ENCODE results near the gene UBXN2A. TPM values are rescaled to one million over a fixed set of nuclear protein-coding genes. Genes with fewer than 3 reads are reported as not detected.

Gene UBXN2A
- total and polyA plus RNA-seq, 7 donors = 12.0 to 33.9 (median 20.7) TPM

GRCh38 chr2:23967846-23968245 lies 27.6 kb downstream of the UBXN2A start:
- Histone ChIP-seq H3K4me3 (no peak overlapping the region), H3K9me3 (no peaks in the 10 kb centered on the region), H3K4me1 (no peaks in the 10 kb centered on the region), H3K27ac (no peak overlapping the region), H3K36me3 (ENCODE audit: insufficient read depth in 1 of 2, low read depth in 1 of 2) (peaks cover 4 to 32% of the 10 kb centered on the region in 2 donors), H3K27me3 (ENCODE audit: insufficient read depth in 3 of 3, low read length in 2 of 3) (no peaks in the 10 kb centered on the region)
- DNase-seq (no peak), ATAC-seq (no peak)
- intact Hi-C loops (cut with DNase I) = no loop called here
- whole genome bisulfite sequencing, 3 donors = 95 to 97% (median 95%) methylated on average over 4 of the region's 4 CpGs
- TF ChIP-seq CTCF (IDR thresholded peaks at IDR 0.05) = no peak

- Histone ChIP-seq H3K27ac (no peak overlapping the region), H3K27me3 (ENCODE audit: insufficient read depth in 3 of 3, low read length in 2 of 3) (no peaks in the 10 kb centered on the region), H3K9me3 (no peaks in the 10 kb centered on the region), H3K36me3 (ENCODE audit: insufficient read depth in 1 of 2, low read depth in 1 of 2) (peaks cover 2 to 83% of the 10 kb centered on the region in 2 donors), H3K4me3 (no peak overlapping the region), H3K4me1 (no peaks in the 10 kb centered on the region)
- intact Hi-C loops (cut with DNase I) = no loop called here
- no peak for TF ChIP-seq CTCF (IDR thresholded peaks at IDR 0.05)
- WGBS, 3 donors = 97% methylated on average over 8 of the region's 8 CpGs
- DNase-seq (no peak), ATAC-seq (no peak)
These were observed 36.6 kb downstream of the UBXN2A start for GRCh38 chr2:23976883-23977282.

GRCh38 chr2:23988371-23988770 lies 48.1 kb downstream of the UBXN2A start:
- TF ChIP-seq CTCF (IDR thresholded peaks at IDR 0.05) = peak; percentile 17
- intact Hi-C loops (cut with DNase I) = no loop called here
- Histone ChIP-seq H3K27ac (no peak overlapping the region), H3K9me3 (no peaks in the 10 kb centered on the region), H3K36me3 (ENCODE audit: insufficient read depth in 1 of 2, low read depth in 1 of 2) (peaks cover 0 to 72% of the 10 kb centered on the region in 2 donors), H3K4me1 (no peaks in the 10 kb centered on the region), H3K27me3 (ENCODE audit: insufficient read depth in 3 of 3, low read length in 2 of 3) (no peaks in the 10 kb centered on the region), H3K4me3 (no peak overlapping the region)
- DNase-seq (no peak), ATAC-seq (peak in 2 of 4 donors; percentile 42 to 69)
- 52 to 57% (median 54%) methylated on average over 2 of the region's 2 CpGs for WGBS, 3 donors

GRCh38 chr2:23992931-23993330 lies 52.7 kb downstream of the UBXN2A start:
- TF ChIP-seq CTCF (IDR thresholded peaks at IDR 0.05) = no peak
- intact Hi-C loops (cut with DNase I) = no loop called here
- Histone ChIP-seq H3K4me1 (no peaks in the 10 kb centered on the region), H3K4me3 (no peak overlapping the region), H3K36me3 (ENCODE audit: insufficient read depth in 1 of 2, low read depth in 1 of 2) (peaks cover 0 to 41% of the 10 kb centered on the region in 2 donors), H3K27me3 (ENCODE audit: insufficient read depth in 3 of 3, low read length in 2 of 3) (no peaks in the 10 kb centered on the region), H3K9me3 (no peaks in the 10 kb centered on the region), H3K27ac (no peak overlapping the region)
- 71 to 87% (median 81%) methylated on average over 1 of the region's 1 CpG for WGBS, 3 donors
- no peak for ATAC-seq
- DNase-seq = no peak

- H3K27ac ChIP-seq = no peak overlapping the region
- no peaks in the 10 kb centered on the region for H3K9me3 ChIP-seq
- WGBS, 3 donors = 98 to 99% (median 98%) methylated on average over 8 of the region's 8 CpGs
- no peaks in the 10 kb centered on the region for H3K4me1 ChIP-seq
- DNase-seq (no peak), ATAC-seq (no peak)
- intact Hi-C loops (cut with DNase I) = no loop called here
- no peaks in the 10 kb centered on the region for H3K27me3 ChIP-seq (ENCODE audit: insufficient read depth in 3 of 3, low read length in 2 of 3)
- no peak for TF ChIP-seq CTCF (IDR thresholded peaks at IDR 0.05)
- H3K4me3 ChIP-seq = no peak overlapping the region
- peaks cover 0 to 36% of the 10 kb centered on the region in 2 donors for H3K36me3 ChIP-seq (ENCODE audit: insufficient read depth in 1 of 2, low read depth in 1 of 2)
These were observed 53.5 kb downstream of the UBXN2A start for GRCh38 chr2:23993736-23994269.
